ENCODE data around the gene MICAL1.

DNA sequence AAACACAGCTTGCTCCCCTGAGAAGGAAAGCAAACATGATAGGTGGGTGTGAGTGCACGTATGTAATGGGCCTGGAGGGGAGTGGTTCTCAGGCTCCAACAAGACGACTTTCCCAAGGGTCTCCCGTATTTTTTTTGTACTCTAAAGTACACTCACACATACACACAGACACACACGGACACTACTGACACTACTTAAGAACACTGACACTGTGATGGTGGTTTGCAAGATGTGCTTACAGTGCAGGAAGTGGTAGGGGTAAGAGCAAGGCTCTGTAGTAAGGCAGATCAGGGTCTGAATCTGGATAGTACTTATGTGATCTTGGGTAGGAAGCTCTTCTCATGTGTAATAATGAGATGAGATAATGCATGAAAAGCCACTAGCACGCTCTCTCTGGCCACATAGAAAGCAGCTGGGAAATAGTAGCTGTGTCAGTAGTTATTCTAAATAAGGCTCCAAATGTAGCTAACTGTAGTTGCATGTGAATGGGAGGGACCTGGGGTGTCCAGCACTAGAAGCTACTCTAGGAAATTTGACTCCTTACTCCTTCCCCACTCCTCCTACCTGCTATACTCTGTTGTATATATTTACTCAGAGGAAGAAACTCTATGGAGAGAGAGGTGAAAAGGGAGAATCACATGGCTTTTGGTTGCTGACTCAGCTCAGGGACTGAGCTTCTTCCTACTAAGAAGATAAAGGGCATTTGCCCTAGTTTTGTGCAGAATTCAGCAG is 35.8 kb upstream of the MICAL1 start:
- TF ChIP-seq, protein P1, sequence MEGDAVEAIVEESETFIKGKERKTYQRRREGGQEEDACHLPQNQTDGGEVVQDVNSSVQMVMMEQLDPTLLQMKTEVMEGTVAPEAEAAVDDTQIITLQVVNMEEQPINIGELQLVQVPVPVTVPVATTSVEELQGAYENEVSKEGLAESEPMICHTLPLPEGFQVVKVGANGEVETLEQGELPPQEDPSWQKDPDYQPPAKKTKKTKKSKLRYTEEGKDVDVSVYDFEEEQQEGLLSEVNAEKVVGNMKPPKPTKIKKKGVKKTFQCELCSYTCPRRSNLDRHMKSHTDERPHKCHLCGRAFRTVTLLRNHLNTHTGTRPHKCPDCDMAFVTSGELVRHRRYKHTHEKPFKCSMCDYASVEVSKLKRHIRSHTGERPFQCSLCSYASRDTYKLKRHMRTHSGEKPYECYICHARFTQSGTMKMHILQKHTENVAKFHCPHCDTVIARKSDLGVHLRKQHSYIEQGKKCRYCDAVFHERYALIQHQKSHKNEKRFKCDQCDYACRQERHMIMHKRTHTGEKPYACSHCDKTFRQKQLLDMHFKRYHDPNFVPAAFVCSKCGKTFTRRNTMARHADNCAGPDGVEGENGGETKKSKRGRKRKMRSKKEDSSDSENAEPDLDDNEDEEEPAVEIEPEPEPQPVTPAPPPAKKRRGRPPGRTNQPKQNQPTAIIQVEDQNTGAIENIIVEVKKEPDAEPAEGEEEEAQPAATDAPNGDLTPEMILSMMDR (conservative IDR thresholded peaks at IDR 0.05; ENCODE audit: low read depth, low read length) = no peak
- no peak for TF ChIP-seq EZH2 (IDR thresholded peaks at IDR 0.05; ENCODE audit: low read length, unreplicated experiment)

All from PC-3 (cell line).